GM21360 (cell line): ENCODE measurements around the gene COMP.
"Not testable (repeated sequence)": the region's sequence is repeated elsewhere in the genome, so short reads cannot be mapped to it uniquely, and the experiment has no call there.

Source experiments
- ATAC-seq: cut with Tn5 transposase; IDR thresholded peaks from one replicate; pipeline ENCODE4 v1.9.1; 2021; ENCODE audit warnings: mild to moderate bottlenecking, moderate library complexity; ENCODE audit not compliant: unreplicated experiment

COMP gene

GRCh38 chr19:18790566-18791314 lies at the start of gene COMP:
Gene COMP, minus strand, starts transcription at chr19:18791305. Its CDS starts 36 bp downstream, at chr19:18791269.
- no peak for ATAC-seq

- no peak for ATAC-seq
Observed at GRCh38 chr19:18840288-18841267, 49.5 kb upstream of the COMP start.

DNA sequence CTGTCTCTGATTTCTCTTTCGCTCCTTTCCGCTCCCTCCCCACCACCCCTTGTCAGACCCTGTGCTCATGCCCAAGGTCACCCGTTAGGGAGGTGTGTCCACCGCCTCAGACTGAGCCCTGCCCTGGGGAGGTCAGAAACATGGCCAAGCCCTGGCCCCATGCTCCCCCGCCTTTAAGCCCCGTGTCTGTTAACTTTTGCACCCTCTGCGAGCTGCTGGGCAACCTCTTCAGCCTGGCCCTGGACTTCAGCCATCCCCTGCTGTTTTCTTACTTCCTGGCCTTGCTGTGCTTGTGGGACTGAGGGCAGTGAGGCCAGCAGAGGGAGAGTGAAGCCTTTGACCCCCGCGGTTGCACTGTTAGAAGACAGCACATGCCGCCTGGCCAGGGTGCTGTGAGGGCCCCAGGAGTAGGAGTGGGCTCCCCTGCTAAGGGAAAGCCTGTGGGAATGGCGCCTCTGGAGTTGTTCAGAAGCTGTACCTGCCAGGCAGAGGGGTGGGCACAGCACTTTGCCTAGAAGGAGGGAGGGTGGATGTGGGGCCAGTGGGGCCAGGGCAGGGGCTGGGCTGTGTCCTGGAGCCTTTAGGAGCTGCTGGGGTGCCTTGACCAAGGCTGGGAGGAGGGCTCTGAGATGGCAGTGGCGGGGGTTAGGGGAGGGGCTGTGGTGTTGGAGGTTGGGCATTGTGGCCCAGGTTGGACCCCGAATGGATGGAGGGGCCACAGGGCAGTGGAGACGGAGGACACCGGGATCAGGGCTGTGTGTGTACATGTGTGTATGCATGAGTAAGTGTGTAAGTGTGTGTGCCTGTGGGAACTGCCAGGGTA lies 48.6 kb upstream of the COMP start:
- ATAC-seq = no peak

GRCh38 chr19:18834644-18834984 lies 43.5 kb upstream of the COMP start:
- ATAC-seq = no peak

DNA sequence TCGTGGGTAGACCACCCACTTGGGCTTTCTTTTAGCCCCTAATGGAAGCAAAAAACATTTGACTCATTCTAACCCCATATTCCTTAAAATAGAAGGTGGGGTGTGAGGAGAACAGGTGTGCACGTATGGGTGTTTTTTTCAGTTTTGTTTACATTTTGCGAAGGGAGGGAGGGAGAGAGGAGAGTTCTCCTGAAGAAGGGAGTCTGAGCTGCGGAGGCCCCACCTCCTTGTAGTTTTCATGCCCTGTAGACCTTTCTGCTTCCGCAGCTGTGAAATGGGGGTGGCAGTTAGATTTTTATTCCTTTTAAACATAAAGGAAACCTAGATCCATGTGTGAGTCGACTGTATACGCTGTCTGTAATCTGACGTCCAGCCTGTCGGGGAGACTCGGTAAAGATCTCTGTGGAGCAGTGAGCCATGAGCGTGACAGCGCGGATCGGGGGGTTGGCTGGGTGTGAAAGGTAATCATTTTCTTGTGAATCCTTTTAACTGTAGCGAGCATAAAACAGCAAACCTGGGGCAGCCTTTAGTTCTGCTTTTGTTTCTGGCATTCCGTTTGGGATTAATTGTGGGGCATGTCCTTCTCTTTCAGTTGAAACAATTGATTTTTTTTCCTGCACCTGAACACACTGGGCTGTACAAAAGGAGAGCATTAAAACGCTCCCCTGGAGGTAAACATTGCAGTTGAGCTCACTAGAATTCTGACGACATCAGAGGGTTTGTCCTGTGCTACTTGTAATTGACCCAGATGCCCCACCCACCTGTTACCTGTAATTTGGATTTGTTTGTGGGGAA lies 42.9 kb upstream of the COMP start:
- ATAC-seq = no peak

DNA sequence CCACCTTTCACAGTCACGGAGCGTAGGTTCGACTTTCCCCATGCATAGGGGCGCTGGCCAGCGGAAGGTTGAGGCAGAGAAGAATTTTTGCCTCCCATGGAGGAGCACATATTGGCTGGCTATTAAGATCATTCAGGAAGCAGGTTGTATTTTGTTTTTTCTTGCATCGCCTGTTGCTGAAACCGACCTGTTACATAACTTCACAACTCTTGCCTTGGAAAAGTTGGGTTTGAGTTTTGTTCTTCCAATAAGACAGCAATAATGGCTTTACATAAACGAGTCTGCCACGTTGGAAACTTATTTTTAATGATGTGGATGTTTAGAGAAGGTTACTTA lies 42.0 kb upstream of the COMP start:
- peak; percentile 1 for ATAC-seq

DNA sequence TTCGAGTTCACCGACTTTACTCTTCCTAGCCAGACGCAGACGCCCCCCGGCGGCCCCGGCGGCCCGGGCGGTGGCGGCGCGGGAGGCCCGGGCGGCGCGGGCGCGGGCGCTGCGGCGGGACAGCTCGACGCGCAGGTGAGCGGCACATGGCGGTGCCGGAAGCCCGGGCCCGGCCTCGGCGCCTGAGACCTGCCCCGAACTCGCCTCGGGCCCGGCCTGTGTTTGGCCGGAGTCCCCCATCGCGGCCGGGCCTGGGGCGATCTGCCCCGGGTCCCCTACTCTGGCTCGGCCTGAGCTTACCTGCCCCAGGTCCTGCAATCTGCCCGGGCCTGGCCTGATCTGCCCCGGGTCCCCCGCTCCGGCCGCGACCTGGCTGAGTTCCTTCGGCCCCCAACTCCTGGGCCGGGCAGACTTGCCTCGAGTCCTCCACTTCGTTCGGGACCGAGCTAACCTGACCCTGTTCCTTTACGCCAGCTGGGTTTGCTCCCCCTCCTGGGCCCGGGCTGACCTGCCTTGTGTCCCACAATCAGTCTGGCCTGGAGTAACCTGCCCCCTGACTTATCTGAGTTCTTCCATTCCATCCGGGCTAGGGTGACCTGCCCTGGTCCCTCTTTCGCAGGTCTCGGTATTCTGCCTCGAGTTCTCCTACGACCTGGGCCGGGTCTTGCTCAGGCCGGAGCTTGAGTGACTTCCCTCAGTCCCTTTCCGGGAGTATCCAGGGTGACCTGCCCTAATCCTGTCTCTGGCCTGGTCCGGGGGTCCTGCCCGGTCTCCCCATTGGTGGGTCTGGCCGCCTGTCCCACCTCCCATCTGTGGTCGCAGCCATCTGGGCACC lies 41.4 kb upstream of the COMP start:
- ATAC-seq = peak; percentile 30

DNA sequence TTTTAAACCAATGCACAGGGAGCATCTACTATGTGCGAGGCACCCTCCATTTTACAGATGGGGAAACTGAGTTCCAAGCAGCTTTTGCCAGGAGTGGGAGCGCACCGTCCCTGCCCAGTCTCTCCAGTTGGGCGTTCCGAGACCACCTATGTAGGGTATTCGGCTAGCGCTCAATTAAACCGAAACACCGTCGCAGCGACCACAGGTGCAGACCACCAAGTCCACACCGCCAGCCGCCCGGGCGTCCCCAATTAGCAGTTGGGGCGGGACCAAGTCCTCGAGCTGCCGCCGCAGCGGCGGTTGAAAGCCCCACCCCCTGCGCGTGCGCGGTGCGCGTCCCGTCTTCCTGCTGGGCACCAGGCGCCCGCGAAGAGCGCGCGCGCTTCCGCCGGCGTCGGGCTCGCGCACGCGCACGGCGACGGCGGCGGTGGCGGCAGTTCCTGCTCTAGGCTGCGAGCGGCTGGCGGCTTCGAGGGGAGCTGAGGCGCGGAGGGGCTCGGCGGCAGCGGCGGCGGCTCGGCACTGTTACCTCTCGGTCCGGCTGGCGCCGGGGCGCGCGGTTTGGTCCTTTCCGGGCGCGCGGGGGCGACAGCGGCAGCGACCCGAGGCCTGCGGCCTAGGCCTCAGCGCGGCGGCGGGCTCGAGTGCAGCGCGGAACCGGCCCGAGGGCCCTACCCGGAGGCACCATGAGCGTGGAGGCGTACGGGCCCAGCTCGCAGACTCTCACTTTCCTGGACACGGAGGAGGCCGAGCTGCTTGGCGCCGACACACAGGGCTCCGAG lies 40.6 kb upstream of the COMP start, which contains the start of gene UPF1:
Gene UPF1 (plus strand): TSS at position 436 of the 782 bp plus-strand sequence. CDS start 251 bp downstream, at position 687.
- peak; percentile 63 for ATAC-seq

DNA sequence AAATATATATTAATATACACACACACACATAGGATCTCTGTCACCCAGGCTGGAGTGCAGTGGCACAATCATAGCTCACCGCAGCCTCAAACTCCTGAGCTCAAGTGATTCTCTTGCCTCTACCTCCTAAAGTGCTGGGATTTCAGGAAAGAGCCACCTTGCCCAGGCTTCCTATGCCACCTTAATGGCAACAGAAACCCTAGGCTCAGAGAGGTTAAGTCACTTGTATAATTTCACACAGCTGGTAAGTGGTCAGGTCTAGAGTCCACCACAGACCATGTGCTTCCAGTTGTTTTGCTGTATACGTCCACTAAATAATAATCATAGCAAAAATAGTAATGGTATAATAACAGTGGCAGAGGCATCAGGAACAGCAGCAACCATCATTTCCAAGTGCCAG lies 39.4 kb upstream of the COMP start:
- ATAC-seq = no peak

DNA sequence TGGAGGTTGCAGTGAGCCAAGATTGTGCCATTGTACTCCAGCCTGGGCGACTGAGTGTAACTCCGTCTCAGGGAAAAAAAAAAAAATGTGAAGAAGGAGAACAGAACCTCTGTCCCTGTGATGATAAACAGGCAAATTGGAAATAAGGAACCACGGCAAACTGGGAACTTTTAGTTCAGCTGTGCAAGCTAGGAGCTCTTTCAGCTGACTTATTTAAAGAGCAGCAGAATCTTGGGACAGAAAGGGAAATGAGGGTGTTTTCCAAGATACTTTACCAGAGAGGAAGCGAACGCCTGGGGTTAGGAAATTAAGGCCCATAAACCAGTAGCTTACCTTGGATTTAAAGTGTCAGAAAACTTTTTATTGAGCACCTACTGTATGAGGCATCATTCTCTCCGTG lies 37.7 kb upstream of the COMP start:
- ATAC-seq = no peak

DNA sequence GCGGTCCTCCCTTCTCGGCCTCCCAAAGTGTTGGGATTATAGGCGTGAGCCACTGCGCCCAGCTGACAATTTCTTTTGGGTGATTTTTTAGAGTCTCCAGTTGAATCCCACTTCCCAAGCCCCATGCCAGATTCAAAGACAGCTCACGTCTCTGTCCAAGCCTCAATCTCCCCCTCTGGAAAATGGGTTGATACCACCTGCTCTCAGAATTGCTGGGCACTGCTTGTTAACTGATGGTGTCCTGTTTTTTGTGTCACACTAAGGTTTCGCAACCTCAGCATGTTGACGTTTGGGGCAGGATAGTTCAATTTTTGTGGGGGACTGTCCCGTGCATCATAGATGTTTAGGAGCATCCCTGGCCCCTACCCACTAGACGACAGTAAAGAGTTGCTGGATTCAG lies 26.5 kb upstream of the COMP start:
- ATAC-seq = no peak

DNA sequence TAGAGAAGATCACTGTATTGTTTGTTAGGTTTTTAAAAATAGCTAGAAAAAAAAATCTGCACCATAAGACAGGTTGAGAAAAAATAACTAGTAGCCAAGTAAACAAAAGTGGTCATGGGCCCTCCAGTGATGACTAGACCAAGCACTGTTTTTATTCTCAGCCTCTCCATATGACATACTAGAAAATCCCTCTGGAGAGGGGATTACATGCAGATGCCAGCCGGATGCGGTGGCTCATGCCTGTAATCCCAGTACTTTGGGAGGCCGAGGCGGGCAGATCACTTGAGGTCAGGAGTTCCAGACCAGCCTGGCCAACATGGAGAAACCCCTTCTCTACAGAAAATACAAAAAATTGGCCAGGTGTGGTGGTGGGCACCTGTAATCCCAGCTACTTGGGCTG lies 25.5 kb upstream of the COMP start:
- not testable (repeated sequence) for ATAC-seq

GRCh38 chr19:18815673-18816072 lies 24.6 kb upstream of the COMP start:
- no peak for ATAC-seq

DNA sequence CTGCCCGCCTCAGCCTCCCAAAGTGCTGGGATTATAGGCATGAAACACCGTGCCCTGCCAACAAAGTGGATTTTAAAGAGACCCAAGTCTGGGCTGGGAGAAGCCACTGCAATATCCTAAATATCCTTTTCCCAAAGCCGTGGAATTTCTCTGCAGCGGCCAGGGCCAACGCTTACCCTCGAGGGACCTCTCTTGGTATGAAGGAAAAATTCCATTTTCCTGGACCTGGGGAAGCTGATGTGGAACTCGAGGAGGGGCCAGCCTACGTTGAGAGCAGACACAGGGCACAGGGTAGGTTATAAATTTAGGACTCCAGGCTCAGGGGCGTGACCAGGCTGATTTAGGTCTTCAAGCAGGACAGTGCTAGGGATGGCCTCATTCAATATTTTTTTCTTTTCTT lies 23.0 kb upstream of the COMP start:
- no peak for ATAC-seq

DNA sequence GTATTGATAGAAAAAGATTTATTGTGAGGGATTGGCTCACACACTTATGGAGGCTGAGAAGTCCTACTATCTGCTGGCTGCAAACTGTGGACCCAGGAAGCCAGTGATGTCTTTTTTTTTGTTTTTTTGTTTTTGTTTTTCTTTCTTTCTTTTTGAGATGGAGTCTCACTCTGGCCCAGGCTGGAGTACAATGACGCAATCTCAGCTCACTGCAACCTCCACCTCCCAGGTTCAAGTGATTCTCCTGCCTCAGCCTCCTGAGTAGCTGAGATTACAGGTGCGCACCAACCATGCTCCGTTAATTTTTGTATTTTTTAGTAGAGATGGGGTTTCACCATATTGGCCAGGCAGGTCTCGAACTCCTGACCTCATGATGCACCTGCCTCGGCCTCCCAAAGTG lies 20.5 kb upstream of the COMP start:
- ATAC-seq = not testable (repeated sequence)

- ATAC-seq = no peak
Observed at GRCh38 chr19:18809149-18809868, 18.2 kb upstream of the COMP start.

DNA sequence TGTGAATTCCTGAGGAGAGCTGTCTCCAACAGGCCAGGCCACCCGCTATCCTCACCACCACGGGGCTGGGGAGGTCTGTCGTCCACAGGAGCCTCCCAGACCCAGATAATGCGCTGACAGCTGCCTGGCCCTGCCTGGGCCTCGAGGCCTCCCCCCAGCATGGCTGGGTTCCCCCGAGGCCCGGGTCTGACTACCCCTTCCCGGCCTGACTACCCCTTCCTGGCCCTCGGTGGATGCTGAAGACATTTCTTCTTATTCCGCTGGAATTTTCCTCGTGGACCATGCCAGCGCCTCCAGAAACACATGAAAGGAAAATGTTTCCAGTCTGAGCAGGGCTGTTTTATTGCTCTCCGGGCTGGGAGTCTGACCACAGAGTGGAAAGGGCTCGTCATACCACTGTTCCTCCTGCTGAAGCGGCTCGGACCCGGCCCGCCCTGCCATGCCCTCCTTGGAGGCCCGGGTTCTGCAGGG lies 16.8 kb upstream of the COMP start:
- no peak for ATAC-seq

- ATAC-seq = no peak
Observed at GRCh38 chr19:18804643-18805042, 13.5 kb upstream of the COMP start.
